K562 (cell line): ENCODE results near the gene PPIL6. TPM values are rescaled to one million over a fixed set of nuclear protein-coding genes. Genes with fewer than 3 reads are reported as not detected.

Source experiments
- ATAC-seq: fragments of 200-7000 bp; cut with Tn5 transposase; 3 replicates; pipeline ENCODE4 v1.9.1; 2020; ENCODE audit warnings: moderate library complexity
- BruUV-seq: library from RNA; stranded (reverse); fragments of 400-500 nt; replicated peaks from 2 replicates; lab custom pipeline; 2021; lab: Mats Ljungman, UMichigan
- CTCF ChIA-PET: fragments of 300-600 bp; formaldehyde crosslinking; extraction: SDS; loops from one replicate; lab custom pipeline; 2021; ENCODE audit warnings: low intra/inter-chr PET ratio; lab: Yijun Ruan, JAX
- POLR2A ChIA-PET: fragments of 300-600, 350-650 bp; sonication (Branson Sonifier 250); formaldehyde crosslinking; extraction: SDS; loops from one replicate; lab custom pipeline; 2021; ENCODE audit warnings: antibody characterized with exemption, inconsistent platforms; lab: Yijun Ruan, JAX
- DNase-seq, 4 experiments: peaks; one replicate each; pipeline versions ENCODE4 v3.0.0 to v3.0.0-alpha.2; 2011 to 2018; ENCODE audit warnings: low spot score in 3 of 4, mixed read lengths in 3 of 4; ENCODE audit errors: extremely low read depth in 1 of 4
- FAIRE-seq: peaks from 2 replicates; lab custom pipeline; 2011; peaks lifted over from hg19 to GRCh38; lab: Jason Lieb, UNC
- H2AFZ ChIP-seq: 2 replicates; pipeline ENCODE4 v1.6.0; 2011; ENCODE audit warnings: low read depth, low read length, control low read depth, inconsistent platforms
- H3K27ac ChIP-seq: fragments of 200-600 bp; 3 replicates; pipeline ENCODE4 v1.8.0; 2011; ENCODE audit warnings: low read depth, mild to moderate bottlenecking, control low read depth, inconsistent platforms, low read length, moderate library complexity, mixed read lengths; ENCODE audit errors: extremely low read depth
- H3K27me3 ChIP-seq, 2 experiments: fragments of 300-600 bp in 1 of 2; 2 replicates in 1 of 2; 3 replicates in 1 of 2; pipeline versions ENCODE4 v1.6.0 to v1.8.0; 2011; ENCODE audit warnings: inconsistent platforms in 2 of 2, low read length in 2 of 2, mild to moderate bottlenecking in 1 of 2, mixed read lengths in 1 of 2, moderate library complexity in 1 of 2; ENCODE audit not compliant: control insufficient read depth in 2 of 2, insufficient read depth in 2 of 2
- H3K36me3 ChIP-seq: fragments of 300-600 bp; 3 replicates; pipeline ENCODE4 v1.8.0; 2011; ENCODE audit warnings: mild to moderate bottlenecking, low read length, inconsistent platforms; ENCODE audit not compliant: control insufficient read depth, insufficient read depth
- H3K4me1 ChIP-seq, 2 experiments: fragments of 200-600 bp in 1 of 2; replicated peaks in 1 of 2; 2 replicates in 1 of 2; 3 replicates in 1 of 2; pipeline versions ENCODE4 v1.5.1 to v1.8.0; 2011; ENCODE audit warnings: inconsistent platforms in 2 of 2, low read length in 2 of 2, mild to moderate bottlenecking in 1 of 2, mixed read lengths in 1 of 2, moderate library complexity in 1 of 2; ENCODE audit not compliant: control insufficient read depth in 2 of 2, insufficient read depth in 2 of 2
- H3K4me2 ChIP-seq: 2 replicates; pipeline ENCODE4 v1.6.1; 2011; ENCODE audit warnings: low read length, control low read depth, inconsistent platforms, mixed read lengths; ENCODE audit not compliant: insufficient read depth
- H3K4me3 ChIP-seq: fragments of 200-600 bp; sonication (generic), shearing (Covaris generic); 2 replicates; pipeline ENCODE4 v1.5.1; 2016; ENCODE audit warnings: control low read depth, inconsistent platforms
- H3K79me2 ChIP-seq: fragments of 200-600 bp; 3 replicates; pipeline ENCODE4 v1.8.0; 2011; ENCODE audit warnings: low read length, inconsistent platforms; ENCODE audit not compliant: control insufficient read depth, insufficient read depth
- H3K9ac ChIP-seq, 2 experiments: 2 replicates each; pipeline versions ENCODE4 v1.6.0 to v1.6.1; 2011; ENCODE audit warnings: low read depth in 2 of 2, low read length in 2 of 2, control low read depth in 1 of 2, inconsistent platforms in 1 of 2, mild to moderate bottlenecking in 1 of 2, mixed read lengths in 1 of 2; ENCODE audit not compliant: insufficient read depth in 1 of 2
- H3K9me1 ChIP-seq: one replicate; pipeline ENCODE4 v1.6.0; 2011; ENCODE audit warnings: inconsistent platforms, mild to moderate bottlenecking, low read length, moderate library complexity; ENCODE audit not compliant: control insufficient read depth, insufficient read depth
- H3K9me3 ChIP-seq: replicated peaks from 2 replicates; pipeline ENCODE4 v1.5.1; 2011; ENCODE audit warnings: low read depth, low read length, inconsistent platforms; ENCODE audit not compliant: control insufficient read depth, insufficient read depth
- H4K20me1 ChIP-seq: replicated peaks from 2 replicates; pipeline ENCODE4 v1.6.1; 2011; ENCODE audit warnings: low read length, inconsistent platforms, mixed read lengths; ENCODE audit not compliant: control insufficient read depth, insufficient read depth
- DNMT1 ChIP-seq: fragments of 450-650 bp; IDR thresholded peaks from 2 replicates; pipeline ENCODE4 v1.6.1; 2016; ENCODE audit warnings: antibody characterized with exemption, mild to moderate bottlenecking
- FOXK1 ChIP-seq: sonication (generic); formaldehyde crosslinking; IDR thresholded peaks from 2 replicates; pipeline ENCODE4 v1.8.0; 2022; ENCODE audit warnings: missing genetic modification reagents, mild to moderate bottlenecking, borderline replicate concordance
- GABPB1 ChIP-seq: sonication (generic); formaldehyde crosslinking; IDR thresholded peaks from 2 replicates; pipeline ENCODE4 v1.8.0; 2022; ENCODE audit warnings: mild to moderate bottlenecking, missing genetic modification reagents
- GATA2 ChIP-seq: sonication (generic); formaldehyde crosslinking; IDR thresholded peaks from 2 replicates; pipeline ENCODE4 v1.4.0; 2020; ENCODE audit warnings: mild to moderate bottlenecking, missing genetic modification reagents
- KAT2B ChIP-seq: IDR thresholded peaks from one replicate; pipeline ENCODE4 v1.6.1; 2012; ENCODE audit warnings: low read depth, mild to moderate bottlenecking, control low read depth, inconsistent platforms, low read length, moderate library complexity
- LCOR ChIP-seq: sonication (generic); formaldehyde crosslinking; IDR thresholded peaks from 2 replicates; pipeline ENCODE4 v1.8.0; 2022; ENCODE audit warnings: mild to moderate bottlenecking, missing genetic modification reagents
- MCM5 ChIP-seq: fragments of 450-650 bp; IDR thresholded peaks from 2 replicates; pipeline ENCODE4 v1.6.1; 2016; ENCODE audit warnings: low read depth
- MTA1 ChIP-seq: fragments of 450-650 bp; IDR thresholded peaks from 2 replicates; pipeline ENCODE4 v1.6.1; 2017; ENCODE audit warnings: borderline replicate concordance
- MYC ChIP-seq, 2 experiments: fragments of 250-450 bp in 1 of 2; sonication (Bioruptor Pico) in 1 of 2; IDR thresholded peaks; 2 replicates each; pipeline versions ENCODE4 v1.5.1 to v1.6.1; 2012 to 2021; ENCODE audit warnings: low read depth in 2 of 2, borderline replicate concordance in 1 of 2, improper control_type of control experiment in 1 of 2, low read length in 1 of 2, mild to moderate bottlenecking in 1 of 2, moderate library complexity in 1 of 2
- NEUROD1 ChIP-seq: fragments of 150-350 bp; IDR thresholded peaks from 2 replicates; pipeline ENCODE4 v1.6.1; 2014; ENCODE audit warnings: borderline replicate concordance, low read length, low read depth; ENCODE audit not compliant: partially characterized antibody
- POLR2A ChIP-seq: fragments of 450-650 bp; conservative IDR thresholded peaks from 2 replicates; pipeline ENCODE4 v1.6.1; 2016
- POLR2AphosphoS2 ChIP-seq: IDR thresholded peaks from 2 replicates; pipeline ENCODE4 v1.6.1; 2012; ENCODE audit warnings: low read length, improper control_type of control experiment
- SMARCE1 ChIP-seq: fragments of 450-650 bp; IDR thresholded peaks from 2 replicates; pipeline ENCODE4 v1.7.1; 2016; ENCODE audit warnings: mild to moderate bottlenecking
- ZNF445 ChIP-seq: fragments of 250-450 bp; sonication (Bioruptor Pico); IDR thresholded peaks from 2 replicates; pipeline ENCODE4 v1.4.0; 2020; ENCODE audit warnings: low read depth, mild to moderate bottlenecking, moderate library complexity
- WGBS: fragments of 100-300 bp; shearing (Covaris generic); methylation state at CpG from one replicate; pipeline ENCODE4 v1.1.6; 2016; ENCODE audit warnings: low coverage, mixed read lengths; ENCODE audit not compliant: insufficient coverage; ENCODE audit errors: missing lambda C conversion rate; 5-methylcytosine and 5-hydroxymethylcytosine counted together
- in situ Hi-C: fragments of 300-500 bp; cut with MboI; formaldehyde crosslinking; loops from 4 replicates; pipeline ENCODE4 v1.15.0; 2018; ENCODE audit warnings: inconsistent platforms, mixed read lengths
- intact Hi-C: fragments of 100-400 bp; cut with micrococcal nuclease; formaldehyde crosslinking; loops from 2 replicates; pipeline ENCODE4 v1.14.2; 2022
- polyA plus RNA-seq, 8 experiments: library from polyadenylated mRNA; depleted of rRNA in 4 of 8; stranded (reverse) in 5 of 8; unstranded in 3 of 8; fragments of >200 nt; fragmentation: Nextera tagmentation in 2 of 8; fragmentation: Illumina TruSeq in 1 of 8; extraction: Ambion mirVana in 2 of 8; extraction: Trizol in 1 of 8; gene quantifications; 2 replicates each; pipeline versions ENCODE4 v1.2.1 to v1.2.3, GENCODE V29; 2011 to 2014; ENCODE audit warnings: inconsistent platforms in 1 of 8, missing spikeins in 1 of 8
- total RNA-seq, 7 experiments: library from RNA; depleted of rRNA in 6 of 7; stranded (reverse); fragments of >200 nt in 6 of 7; fragmentation: Illumina TruSeq in 2 of 7; extraction: Trizol in 2 of 7; gene quantifications; 2 replicates each; pipeline versions ENCODE4 v1.2.1 to v1.2.3, GENCODE V29; 2011 to 2021; ENCODE audit warnings: low replicate concordance in 1 of 7
- TF ChIP-seq, protein P1 (sequence below): fragments of 250-450 bp; sonication (Bioruptor Pico); IDR thresholded peaks from 2 replicates; pipeline ENCODE4 v1.5.0; 2021

The PPIL6 gene
- total and polyA plus RNA-seq, 9 of the 15 experiments (the other 6 are each of a cell fraction or from before 2014, with no cell fraction given) = 0.03 to 0.98 (median 0.41) TPM; not detected in 1

DNA sequence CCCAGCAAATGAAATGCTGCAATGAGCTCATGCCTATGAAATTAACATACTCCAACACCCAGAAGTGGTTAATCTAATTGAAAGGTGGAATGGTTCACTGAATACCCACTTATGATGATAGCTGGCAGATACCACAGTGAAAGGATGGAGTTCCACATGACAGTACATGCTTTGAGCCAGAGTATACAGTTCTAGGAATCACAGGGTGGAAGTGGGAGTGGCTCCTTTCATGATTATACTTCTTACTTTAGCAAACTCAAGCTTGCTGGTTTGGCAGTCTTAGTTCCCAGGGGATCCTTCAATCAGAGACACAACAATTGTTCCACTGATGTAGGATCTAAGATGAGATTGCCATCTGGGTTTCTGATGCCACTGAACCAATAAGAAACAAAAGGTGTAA, 79.6 kb downstream of the PPIL6 start:
- no peak for FAIRE-seq
- Histone ChIP-seq H4K20me1 (no peaks in the 10 kb centered on the region), H3K4me1 (no peaks in the 10 kb centered on the region), H3K9ac (no peak overlapping the region), H3K36me3 (peaks cover 89% of the 10 kb centered on the region), H3K4me3 (no peak overlapping the region), H3K9me1 (no peaks in the 10 kb centered on the region), H2AFZ (no peak overlapping the region), H3K27ac (no peak overlapping the region), H3K4me2 (no peak overlapping the region), H3K9me3 (peaks cover 13% of the 10 kb centered on the region), H3K79me2 (peaks cover 6% of the 10 kb centered on the region; the same call in 2 of the 3 replicates), H3K27me3 (no peaks in the 10 kb centered on the region)
- TF ChIP-seq NEUROD1 (no peak), GATA2 (CRISPR knock-in tag) (0 out of 2 replicates have a peak, but pooled peaks have one; percentile 21), POLR2AphosphoS2 (peak; percentile 70; the same call in 1 of the 2 replicates), FOXK1 (no peak), MTA1 (no peak), DNMT1 (no peak)
- no TSS peak for BruUV-seq
- ChIA-PET CTCF (no interaction called here), POLR2A (interaction anchor here (0.7 to 4.1 kb wide), 6 partner anchors 10 to 129 kb away, joined by 3 to 32 read pairs (median 4); no protein-coding TSS in a partner anchor)
- ATAC-seq = no peak; the same call in 2 of the 3 replicates
- DNase-seq = no peak
- in situ Hi-C loops (no loop called here), intact Hi-C loops (no loop called here)

DNA sequence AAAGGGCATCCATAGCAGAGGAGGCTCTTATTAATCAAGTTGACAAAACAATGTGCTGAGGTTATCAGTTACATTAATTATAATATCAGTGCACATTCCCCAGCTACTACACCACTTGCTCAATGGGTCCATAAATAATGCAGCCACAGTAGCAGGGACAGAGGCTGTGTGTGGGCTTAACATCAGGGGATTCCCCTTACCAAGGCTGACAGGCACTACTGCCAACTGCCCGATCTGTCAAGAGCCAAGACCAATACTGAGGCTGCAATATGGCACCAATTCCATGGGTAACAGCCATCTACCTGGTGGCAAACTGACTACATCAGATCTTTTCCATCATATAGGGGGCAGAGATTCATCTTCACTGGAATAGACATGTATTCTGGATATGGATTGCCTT, 80.1 kb downstream of the PPIL6 start:
- Histone ChIP-seq H4K20me1 (no peaks in the 10 kb centered on the region), H3K9me3 (peaks cover 13% of the 10 kb centered on the region), H3K27me3 (no peaks in the 10 kb centered on the region), H3K9ac (no peak overlapping the region), H3K36me3 (peaks cover 87% of the 10 kb centered on the region; the same call in 2 of the 3 replicates), H3K4me2 (no peak overlapping the region), H3K79me2 (peaks cover 4% of the 10 kb centered on the region; the same call in 2 of the 3 replicates), H3K4me3 (no peak overlapping the region), H3K4me1 (no peaks in the 10 kb centered on the region), H3K9me1 (no peaks in the 10 kb centered on the region), H3K27ac (no peak overlapping the region), H2AFZ (no peak overlapping the region)
- intact Hi-C loops (no loop called here), in situ Hi-C loops (no loop called here)
- TF ChIP-seq, protein P1, sequence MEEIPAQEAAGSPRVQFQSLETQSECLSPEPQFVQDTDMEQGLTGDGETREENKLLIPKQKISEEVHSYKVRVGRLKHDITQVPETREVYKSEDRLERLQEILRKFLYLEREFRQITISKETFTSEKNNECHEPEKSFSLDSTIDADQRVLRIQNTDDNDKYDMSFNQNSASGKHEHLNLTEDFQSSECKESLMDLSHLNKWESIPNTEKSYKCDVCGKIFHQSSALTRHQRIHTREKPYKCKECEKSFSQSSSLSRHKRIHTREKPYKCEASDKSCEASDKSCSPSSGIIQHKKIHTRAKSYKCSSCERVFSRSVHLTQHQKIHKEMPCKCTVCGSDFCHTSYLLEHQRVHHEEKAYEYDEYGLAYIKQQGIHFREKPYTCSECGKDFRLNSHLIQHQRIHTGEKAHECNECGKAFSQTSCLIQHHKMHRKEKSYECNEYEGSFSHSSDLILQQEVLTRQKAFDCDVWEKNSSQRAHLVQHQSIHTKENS (CRISPR knock-in tag) = no peak
- TF ChIP-seq GABPB1 (no peak), MYC (IDR thresholded peaks at IDR 0.05; ENCODE audit: low read depth, low read length) (no peak), MYC (CRISPR knock-in tag; IDR thresholded peaks at IDR 0.05; ENCODE audit: borderline replicate concordance, low read depth) (no peak), LCOR (CRISPR knock-in tag) (no peak), ZNF445 (CRISPR knock-in tag) (no peak), POLR2A (peak; percentile 21; the same call in 1 of the 2 replicates), SMARCE1 (no peak), KAT2B (no peak), MCM5 (no peak)
- DNase-seq (no peak), ATAC-seq (no peak), FAIRE-seq (no peak)
- no TSS peak for BruUV-seq
- POLR2A ChIA-PET = interaction anchor here (0.7 to 4.1 kb wide), 5 partner anchors 10 to 129 kb away, joined by 3 to 32 read pairs (median 3); no protein-coding TSS in a partner anchor
- CTCF ChIA-PET = no interaction called here
- 100% methylated on average over 1 of the region's 1 CpG for WGBS
